ENCODE measurements around the gene KIAA1191.

- TF ChIP-seq CTCF (IDR thresholded peaks at IDR 0.05): no peak
- TF ChIP-seq POLR2A (IDR thresholded peaks at IDR 0.05): no peak
Observed at GRCh38 chr5:176381979-176382378, 20.4 kb upstream of the KIAA1191 start.

Measured in lower leg skin (tissue), 3 donors.